H54 (cell line): Measurements from ENCODE around the gene BLOC1S4.
"Not testable (repeated sequence)": the region's sequence is repeated elsewhere in the genome, so short reads cannot be mapped to it uniquely, and the experiment has no call there.

ENCODE experiments used
- DNase-seq: peaks from one replicate; pipeline ENCODE4 v3.0.0; 2011; ENCODE audit warnings: low spot score, mixed read lengths; ENCODE audit not compliant: insufficient read length
- FAIRE-seq: peaks from 3 replicates; lab custom pipeline; 2011; peaks lifted over from hg19 to GRCh38; lab: Jason Lieb, UNC
- POLR2A ChIP-seq: IDR thresholded peaks from 2 replicates; pipeline ENCODE4 v1.6.1; 2011; ENCODE audit warnings: low read depth, mild to moderate bottlenecking, low read length

The BLOC1S4 gene

DNA sequence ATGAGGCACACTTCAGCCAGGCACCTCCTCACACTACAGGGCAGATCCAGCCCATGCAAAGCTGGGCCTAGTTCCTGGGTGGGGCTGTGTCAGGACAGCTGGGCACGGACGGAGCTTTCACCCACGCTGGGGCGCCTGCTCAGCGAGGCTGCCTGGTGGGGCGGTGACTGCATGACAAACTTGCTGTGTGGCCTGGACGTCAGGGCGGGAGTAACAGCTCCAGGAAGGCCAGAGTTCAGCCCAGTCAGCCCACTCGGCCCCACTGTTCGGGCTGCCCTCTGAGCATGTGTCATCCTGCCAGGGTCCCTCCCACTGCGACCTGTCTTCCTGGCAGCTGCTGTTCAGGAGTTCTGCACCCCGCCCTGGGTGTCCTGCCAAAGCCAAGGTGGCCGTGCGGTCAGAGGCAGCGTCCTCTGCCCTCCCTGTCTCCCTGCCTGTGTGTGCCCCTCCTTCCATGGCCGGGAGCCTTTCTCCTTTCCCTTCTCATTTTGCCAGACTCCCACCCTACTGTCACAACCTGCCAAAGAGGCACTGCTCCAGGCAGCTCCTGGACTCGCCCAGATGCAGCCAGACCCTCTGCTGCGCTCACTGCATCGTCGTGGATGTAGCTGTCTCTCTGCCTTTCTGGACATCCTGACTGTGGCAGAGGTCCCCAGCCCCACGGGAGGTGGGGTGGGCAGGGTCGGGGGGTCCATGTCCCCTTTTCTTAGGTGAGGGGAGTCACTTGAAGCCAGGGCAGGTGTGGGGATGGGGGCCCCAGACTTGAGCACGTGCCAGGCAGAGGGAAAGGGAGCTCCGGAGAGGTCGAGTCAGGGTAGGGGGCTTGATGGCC, 33.6 kb downstream of the BLOC1S4 start:
- TF ChIP-seq POLR2A = no peak
- DNase-seq (peak; percentile 87), FAIRE-seq (peak; percentile 15)

DNA sequence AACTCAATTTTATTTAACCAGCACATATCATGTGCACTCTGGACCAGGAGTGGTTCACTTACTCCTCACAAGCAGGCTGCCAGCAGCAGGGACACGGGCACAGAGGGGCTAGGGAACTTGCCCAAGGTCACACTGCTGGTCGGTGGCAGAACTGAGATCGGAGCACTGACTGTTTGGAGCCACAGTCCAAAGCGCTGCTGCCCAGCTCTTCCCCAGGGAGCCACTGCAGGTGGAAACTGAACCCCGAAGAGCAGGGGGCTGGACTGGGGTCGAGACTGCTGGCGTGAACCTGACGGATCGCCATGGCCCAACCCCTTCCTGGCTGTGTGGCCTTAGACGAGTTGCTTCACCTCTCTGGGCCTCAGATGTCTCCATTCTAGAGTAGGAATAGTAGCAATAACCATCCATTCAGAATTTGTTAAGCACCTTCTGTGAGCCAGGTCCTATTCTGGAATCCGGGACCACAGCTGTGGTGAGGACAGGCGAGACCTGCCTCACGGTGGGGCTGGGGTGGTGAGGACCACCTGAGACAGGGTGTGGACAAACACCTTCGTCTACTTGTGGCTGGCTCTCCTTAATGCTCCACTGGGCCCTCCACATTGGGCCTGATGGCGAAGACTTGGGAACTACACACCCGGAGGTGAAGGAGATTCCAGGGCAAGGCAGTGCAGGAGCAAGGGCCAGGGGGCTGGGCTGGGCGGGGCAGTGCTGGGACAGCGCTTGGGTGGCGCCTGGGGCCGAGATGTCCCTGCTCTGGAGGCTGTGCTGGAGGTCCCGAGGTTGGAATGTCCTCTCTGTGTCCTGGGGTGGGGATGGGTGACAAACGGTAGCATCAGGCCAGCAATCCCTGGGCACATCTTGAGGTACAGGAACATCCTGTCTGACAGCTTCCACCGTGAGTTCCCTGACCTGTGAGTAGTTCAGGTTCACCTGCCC, 34.6 kb downstream of the BLOC1S4 start:
- no peak for TF ChIP-seq POLR2A
- FAIRE-seq (no peak), DNase-seq (no peak)

DNA sequence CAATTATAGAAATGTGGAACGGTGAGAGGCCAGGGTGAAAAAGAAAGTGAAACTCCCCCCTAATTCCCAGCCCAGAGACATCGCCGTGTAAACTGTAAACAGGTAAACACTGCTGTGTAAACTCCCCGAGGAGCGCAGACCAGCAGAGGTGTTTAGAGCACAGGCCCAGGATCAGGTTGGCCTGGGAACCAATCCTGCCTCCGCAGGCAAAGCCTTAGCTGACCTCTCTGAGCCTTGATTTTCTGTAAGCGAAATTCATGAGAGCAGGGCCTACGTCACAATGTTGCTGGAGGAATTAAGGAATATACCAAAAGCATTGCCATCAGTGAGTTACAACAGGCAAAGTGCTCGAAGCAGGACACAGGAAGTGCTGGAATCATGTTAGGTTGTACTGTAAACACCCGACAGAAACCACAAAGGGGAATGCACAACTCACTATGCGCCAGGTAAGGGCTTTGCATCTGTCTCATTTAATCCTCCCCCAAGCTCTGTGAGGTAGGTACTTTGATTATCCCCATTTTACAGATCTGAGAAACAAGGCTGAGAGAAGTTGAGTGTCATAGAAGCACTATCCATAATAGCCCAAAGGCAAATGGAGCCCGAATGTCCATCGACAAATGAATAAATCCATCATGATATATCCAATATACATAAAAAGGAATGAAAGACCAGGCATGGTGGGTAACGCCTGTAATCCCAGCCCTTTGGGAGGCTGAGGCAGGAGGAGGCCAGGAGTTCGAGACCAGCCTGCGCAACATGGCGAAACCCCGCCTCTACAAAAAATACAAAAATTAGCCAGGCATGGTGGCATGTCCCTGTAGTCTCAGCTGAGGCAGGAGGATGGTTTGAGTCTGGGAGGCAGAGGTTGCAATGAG, 35.9 kb downstream of the BLOC1S4 start:
- no peak for FAIRE-seq
- no peak for TF ChIP-seq POLR2A
- no peak for DNase-seq

DNA sequence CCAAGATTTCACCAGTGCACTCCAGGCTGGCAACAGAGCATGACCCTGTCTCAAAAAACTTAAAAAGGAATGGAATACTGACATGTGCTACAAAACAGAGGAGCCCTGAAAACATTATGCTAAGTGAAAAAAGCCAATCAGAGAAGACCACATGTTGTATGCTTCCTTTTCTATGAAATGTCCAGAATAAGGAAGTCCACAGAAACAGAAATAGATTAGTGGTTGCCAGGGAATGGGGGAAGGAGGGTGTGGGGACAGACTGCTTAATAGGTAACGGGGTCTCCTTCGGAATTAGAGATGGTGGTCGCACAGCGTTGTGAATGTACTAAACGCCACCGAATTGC, 36.5 kb downstream of the BLOC1S4 start:
- FAIRE-seq (no peak), DNase-seq (no peak)
- no peak for TF ChIP-seq POLR2A

DNA sequence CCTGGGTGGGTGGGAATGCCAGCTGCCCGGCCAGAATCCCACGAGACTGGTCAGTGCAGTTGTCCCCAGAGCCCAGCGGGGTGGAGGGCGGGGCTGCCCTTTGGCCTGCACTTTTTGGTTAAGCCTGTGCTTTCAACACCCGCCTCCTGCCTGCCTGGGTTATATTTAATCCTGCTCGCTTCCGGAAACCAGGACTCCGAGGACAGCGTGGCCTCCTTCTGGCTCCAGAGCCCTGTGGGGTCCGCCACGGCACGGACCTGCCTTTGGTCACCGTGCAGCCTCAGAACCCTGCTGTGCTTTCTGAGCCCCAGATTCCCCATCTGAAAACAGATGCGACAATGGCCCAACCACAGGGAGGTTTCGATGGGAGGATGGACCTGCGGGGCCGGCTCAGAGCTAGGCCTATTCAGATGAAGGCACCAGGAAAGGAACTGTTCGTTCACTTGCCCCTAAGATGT, 37.2 kb downstream of the BLOC1S4 start:
- TF ChIP-seq POLR2A = no peak
- FAIRE-seq (no peak), DNase-seq (no peak)

DNA sequence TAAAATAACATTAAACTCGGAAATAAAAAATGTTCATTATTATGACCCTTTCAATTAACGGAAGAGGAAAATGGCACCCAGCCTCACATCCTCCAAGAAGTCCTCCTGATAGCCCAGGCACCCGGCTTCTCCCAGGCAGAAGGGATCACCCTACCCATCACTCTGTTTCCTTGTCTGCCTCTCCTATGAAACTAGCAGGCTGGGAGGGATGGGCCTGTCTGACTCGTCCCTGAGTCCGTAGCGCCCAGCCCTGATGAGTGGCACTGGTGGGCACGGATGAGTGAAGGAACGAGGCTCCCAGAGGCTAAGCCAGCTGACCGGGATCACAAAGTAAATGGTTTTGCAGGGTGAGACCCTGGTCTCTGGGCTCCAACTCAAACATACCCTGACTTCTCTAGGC, 37.9 kb downstream of the BLOC1S4 start:
- no peak for TF ChIP-seq POLR2A
- no peak for FAIRE-seq
- DNase-seq = no peak

DNA sequence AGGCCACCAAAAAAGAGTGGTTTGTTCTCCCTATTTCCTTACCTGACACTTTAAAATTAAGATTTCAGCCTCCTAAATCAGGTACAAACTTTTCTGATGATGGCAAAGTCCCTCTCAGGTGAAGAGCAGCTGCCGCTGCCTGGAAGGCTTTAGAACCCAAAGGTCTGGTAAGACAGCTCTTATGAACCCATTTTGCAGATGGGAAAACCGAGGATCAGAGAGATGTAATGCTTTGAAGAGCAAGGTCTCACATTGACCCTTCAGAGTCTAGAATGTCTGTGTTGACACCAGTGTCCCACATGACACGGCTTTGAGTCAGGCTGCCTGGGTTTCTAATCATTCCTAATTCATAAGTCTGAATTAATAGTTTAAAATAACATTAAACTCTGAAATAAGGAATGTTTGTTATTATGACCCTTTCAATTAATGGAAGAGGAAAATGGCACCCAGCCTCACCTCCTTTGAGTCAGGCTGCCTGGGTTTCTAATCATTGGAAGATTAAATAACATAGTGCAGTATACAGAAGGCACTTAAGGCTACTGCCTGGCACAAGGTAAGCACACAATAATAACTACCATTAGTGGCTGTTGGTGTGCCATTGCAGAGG, 38.6 kb downstream of the BLOC1S4 start:
- FAIRE-seq (no peak), DNase-seq (no peak)
- TF ChIP-seq POLR2A = no peak

DNA sequence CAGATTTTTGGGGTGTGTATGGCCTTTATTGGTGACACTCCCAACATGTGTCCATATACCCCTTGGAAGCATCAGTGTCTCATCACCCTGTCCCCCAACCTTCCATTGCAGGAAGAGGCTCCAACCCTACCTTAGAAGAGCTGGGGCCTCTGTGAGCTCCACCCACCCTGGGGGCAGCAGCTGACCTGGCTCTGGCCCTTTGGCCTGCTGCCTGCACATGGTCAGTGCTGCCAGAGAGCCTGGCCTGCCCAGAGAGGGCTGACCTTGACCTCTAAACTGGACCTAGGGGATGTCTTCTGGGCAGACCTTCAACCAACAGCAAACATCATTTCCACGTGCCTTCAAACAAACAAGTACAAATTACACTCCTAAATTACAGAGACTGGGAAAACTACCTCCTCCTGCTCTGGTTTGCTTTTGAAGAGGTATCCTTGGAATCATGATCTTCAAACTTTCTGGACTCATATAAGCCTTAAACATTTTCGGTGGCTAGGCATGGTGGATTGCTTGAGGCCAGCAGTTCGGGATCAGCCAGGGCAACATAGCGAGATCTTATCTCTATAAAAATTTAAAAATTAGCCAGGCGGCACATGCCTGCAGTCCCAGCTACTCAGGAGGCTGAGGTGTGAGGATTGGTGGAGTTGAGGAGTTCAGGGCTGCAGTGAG, 39.2 kb downstream of the BLOC1S4 start:
- no peak for TF ChIP-seq POLR2A
- DNase-seq (no peak), FAIRE-seq (no peak)

DNA sequence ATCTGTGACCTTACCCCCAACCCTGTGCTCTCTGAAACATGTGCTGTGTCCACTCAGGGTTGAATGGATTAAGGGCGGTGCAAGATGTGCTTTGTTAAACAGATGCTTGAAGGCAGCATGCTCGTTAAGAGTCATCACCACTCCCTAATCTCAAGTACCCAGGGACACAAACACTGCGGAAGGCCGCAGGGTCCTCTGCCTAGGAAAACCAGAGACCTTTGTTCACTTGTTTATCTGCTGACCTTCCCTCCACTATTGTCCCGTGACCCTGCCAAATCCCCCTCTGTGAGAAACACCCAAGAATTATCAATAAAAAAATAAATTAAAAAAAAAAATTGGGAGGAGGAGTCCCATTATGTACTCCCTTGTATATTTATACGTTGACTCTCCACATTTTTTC, 40.4 kb downstream of the BLOC1S4 start:
- not testable (repeated sequence) for FAIRE-seq

DNA sequence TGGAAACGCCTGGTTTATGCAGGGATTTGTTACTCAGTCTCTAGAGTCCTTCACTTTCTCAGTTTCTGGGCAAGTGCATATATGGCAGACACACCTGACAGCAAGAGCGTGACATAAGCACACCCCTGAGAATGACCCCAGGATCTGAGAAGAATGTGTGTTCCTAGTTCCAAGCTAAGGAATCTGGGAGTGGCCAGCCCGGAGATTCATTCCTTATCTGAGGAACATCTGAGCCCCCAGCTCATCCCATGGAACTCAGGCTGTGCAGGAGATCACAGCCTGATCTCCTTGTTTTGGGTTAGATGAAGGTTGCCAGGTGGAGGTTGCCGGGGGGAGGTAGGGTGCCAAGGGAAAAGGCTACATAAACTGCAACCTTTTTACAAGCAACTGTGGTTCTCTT, 42.8 kb downstream of the BLOC1S4 start:
- DNase-seq = no peak
- no peak for FAIRE-seq
- TF ChIP-seq POLR2A = no peak

More for the DNA sequence above, 40.4 kb downstream of the BLOC1S4 start:
- not testable (repeated sequence) for DNase-seq

DNA sequence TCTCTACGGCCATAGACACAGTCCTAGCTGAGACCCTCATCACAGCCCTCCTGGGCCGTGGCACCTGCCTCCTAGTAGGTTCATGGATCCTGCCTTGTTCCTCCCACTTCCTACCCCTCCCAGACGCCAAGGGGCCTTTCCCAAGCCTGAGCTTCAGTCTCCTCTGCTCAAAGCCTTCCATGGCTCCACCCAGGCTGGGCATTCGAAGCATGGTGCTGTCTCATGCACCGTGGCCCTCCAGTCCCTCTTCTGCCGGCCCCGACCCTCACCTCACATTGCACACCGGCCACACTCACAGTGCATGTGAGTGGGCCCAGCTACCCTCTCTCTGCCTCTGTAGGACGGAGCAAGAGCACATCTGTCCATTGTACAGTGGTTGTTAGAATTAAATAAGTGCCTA, 44.9 kb downstream of the BLOC1S4 start:
- no peak for TF ChIP-seq POLR2A
- DNase-seq (no peak), FAIRE-seq (no peak)
